Mammary microvascular endothelial cell (primary cell): ENCODE results near the gene SELENOP. TPM values are rescaled to one million over a fixed set of nuclear protein-coding genes. Genes with fewer than 3 reads are reported as not detected.

ENCODE experiments used
- total RNA-seq: library from RNA; depleted of rRNA; stranded (reverse); fragments of >200 nt; gene quantifications from 2 replicates; pipeline ENCODE4 v1.2.3, GENCODE V29; 2015

SELENOP gene, protein sequence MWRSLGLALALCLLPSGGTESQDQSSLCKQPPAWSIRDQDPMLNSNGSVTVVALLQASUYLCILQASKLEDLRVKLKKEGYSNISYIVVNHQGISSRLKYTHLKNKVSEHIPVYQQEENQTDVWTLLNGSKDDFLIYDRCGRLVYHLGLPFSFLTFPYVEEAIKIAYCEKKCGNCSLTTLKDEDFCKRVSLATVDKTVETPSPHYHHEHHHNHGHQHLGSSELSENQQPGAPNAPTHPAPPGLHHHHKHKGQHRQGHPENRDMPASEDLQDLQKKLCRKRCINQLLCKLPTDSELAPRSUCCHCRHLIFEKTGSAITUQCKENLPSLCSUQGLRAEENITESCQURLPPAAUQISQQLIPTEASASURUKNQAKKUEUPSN
- 17.3 and 28.6 TPM in 2 replicates for total RNA-seq

GRCh38 chr5:42811591-42812446, at the start of gene SELENOP:
SELENOP (minus strand) TSS chr5:42811892; CDS start chr5:42808353, 3,539 bp downstream.

DNA sequence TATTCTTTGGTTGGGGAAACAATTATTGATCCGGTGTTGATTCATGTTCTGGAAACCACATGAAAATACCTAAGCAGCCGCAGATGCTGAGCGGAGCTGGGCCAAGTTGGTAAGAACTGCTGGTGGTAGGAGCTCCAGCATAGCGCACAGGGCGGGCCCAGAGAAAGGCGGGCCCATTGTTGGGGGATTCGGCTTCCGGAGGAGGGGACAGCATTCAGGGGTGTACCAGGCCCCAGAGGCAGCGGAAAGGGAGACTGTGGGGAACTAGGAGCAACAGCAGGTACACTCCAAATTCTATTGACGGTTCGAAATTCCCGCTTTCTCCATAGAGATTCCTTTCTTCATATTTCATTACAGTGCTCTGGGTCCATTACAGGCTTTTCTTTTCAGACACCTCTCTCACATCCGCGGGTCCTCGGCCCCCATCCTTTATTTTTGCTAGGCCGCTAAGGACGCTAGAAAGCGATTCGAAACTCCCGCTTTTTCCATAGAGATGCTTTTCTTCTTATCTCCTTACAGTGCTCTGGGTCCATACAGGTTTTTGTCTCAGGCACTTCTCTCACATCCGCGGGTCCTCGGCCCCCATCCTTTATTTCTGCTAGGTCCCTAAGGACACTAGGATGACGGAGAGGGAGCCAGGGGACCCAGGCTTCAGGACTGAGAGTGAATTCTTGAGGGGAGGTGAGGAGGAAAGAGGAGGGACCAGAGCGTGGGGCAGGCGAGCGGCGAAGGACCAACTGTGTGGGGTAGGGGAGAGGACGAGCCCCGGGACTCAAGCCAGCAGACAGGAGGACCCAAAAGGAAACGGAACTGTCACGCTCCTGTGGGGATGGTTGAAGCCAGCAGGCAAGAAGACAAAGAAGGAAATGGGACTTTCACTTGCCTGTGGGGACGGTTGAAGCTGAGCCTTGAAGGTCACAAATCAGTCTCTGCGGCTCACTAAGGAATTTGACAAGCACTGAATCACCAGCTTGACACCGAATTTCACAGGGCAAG, 54.8 kb downstream of the SELENOP start, which contains the start of gene CCDC152:
Gene CCDC152, plus strand, starts transcription at position 213 of the 996 bp plus-strand sequence. CDS start 2,304 bp downstream, outside the sequence.

Other genes starting within 250 kb of the SELENOP start
- 0.20 and 0.47 TPM in 2 replicates for gene CCDC152, start 55.1 kb downstream of the SELENOP start, total RNA-seq
- 8.1 and 9.1 TPM in 2 replicates for gene ANXA2R, start 228.4 kb upstream of the SELENOP start, total RNA-seq